ENCODE measurements around the gene MSI2.

DNA sequence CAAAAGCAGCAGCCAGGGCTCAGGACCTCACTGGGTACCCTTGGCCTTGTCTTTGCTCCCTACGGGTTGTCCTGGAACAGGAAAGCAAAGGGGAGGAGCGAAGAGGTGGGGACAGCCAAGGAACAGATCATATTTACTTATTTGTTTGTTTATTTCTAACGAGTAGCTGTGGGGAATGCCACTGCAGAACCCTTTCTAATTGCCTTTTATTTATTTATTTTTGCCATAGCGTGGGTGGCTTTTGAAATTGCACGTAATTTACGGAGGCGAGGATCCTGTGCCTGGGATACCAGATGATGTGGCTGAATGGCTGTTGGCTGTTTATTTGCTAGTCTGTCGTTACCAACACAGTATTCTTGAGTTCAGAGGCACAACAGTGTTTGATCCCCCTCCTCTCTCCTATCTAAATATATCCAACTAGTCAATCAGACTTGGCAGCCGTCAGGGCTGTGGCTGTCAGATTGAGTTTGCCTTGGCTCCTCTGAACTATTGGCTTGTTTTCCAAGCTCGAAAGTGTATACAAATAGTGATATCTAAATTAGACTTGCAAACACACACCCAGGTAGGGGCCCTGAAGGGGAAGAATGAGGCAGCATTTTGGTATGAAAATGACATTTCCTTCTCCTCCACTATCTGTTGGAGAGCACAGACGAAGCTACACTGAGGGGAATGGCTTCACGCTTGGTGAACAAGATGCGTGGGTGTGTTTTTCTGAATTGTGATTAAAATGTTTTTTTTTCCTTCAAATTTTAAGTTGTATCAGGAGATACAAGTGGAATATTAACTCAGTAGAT is 110.4 kb downstream of the MSI2 start:
- TF ChIP-seq CTCF (IDR thresholded peaks at IDR 0.05; ENCODE audit: low read length): no peak
- TF ChIP-seq EZH2 (IDR thresholded peaks at IDR 0.05; ENCODE audit: borderline replicate concordance, low read length): no peak
